COLO668 (cell line): ENCODE measurements around the gene CIROP.

Experiments used
- DNase-seq: peaks from one replicate; lab custom pipeline; 2025; ENCODE audit not compliant: unreplicated experiment; lab: John Stamatoyannopoulos, UW

The CIROP gene, protein sequence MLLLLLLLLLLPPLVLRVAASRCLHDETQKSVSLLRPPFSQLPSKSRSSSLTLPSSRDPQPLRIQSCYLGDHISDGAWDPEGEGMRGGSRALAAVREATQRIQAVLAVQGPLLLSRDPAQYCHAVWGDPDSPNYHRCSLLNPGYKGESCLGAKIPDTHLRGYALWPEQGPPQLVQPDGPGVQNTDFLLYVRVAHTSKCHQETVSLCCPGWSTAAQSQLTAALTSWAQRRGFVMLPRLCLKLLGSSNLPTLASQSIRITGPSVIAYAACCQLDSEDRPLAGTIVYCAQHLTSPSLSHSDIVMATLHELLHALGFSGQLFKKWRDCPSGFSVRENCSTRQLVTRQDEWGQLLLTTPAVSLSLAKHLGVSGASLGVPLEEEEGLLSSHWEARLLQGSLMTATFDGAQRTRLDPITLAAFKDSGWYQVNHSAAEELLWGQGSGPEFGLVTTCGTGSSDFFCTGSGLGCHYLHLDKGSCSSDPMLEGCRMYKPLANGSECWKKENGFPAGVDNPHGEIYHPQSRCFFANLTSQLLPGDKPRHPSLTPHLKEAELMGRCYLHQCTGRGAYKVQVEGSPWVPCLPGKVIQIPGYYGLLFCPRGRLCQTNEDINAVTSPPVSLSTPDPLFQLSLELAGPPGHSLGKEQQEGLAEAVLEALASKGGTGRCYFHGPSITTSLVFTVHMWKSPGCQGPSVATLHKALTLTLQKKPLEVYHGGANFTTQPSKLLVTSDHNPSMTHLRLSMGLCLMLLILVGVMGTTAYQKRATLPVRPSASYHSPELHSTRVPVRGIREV

GRCh38 chr14:23104591-23105347 lies at the start of gene CIROP:
Gene CIROP, minus strand, starts transcription at chr14:23104989. Its CDS starts 69 bp downstream, at chr14:23104920.
- no peak for DNase-seq

- DNase-seq: no peak
Measured at GRCh38 chr14:23153851-23154796, 49.3 kb upstream of the CIROP start.

DNA sequence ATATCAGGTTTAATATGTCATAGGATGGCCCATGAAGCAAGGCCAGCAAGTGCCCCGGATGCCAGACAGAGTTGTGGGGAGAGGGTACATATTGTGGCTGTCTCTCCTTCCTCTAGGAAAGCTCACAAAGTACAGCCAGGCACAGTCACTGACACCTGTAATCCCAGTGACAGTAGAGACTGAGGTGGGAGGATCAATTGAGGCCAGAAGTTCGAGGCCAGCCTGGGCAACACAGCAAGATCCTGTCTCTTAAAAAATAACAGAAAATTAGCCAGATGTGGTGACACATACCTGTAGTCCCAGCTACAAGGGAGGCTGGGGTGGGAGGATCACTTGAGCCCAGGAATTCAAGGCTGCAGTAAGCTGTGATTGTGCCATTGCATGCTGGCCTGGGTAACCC lies 46.6 kb upstream of the CIROP start:
- DNase-seq: no peak

DNA sequence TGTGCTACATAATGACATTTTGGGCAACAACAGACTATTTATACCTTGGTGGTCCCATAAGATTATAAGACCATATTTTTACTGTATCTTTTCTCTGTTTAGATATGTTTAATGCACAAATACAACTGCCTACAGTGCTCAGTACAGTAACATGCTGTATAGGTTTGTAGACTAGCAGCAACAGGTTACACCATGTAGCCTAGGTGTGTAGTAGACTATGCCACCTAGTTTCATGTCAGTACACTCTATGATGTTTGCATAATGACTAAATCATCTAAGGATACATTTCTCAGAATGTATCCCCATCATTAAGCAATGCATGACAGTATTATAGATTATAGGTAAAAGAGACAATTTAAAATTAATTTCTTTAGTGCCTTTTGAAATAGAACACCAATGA lies 45.0 kb upstream of the CIROP start:
- DNase-seq: no peak

GRCh38 chr14:23148591-23149249 lies 43.9 kb upstream of the CIROP start:
- no peak for DNase-seq

DNA sequence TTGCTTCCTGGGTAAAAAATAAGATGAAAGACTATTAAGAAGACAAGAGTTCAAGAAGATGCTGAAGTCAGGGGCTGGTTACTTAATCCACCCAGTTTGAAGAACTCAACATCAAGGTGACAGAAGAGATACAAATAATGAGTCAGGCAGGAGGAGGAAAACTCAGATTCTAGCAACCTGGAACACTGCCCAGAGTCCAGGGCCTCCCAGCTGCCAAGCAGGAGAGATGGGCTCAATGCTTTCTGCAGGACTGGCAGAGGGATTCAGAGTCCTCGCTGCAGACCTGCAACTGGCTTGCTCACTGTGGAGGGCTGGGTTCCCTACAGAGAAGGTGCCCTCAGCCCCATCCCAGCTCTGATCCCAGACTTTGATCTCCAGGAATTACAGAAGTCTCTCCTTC lies 42.9 kb upstream of the CIROP start:
- DNase-seq: no peak

GRCh38 chr14:23146980-23147379 lies 42.2 kb upstream of the CIROP start:
- DNase-seq: no peak

GRCh38 chr14:23146351-23146910 lies 41.6 kb upstream of the CIROP start:
- DNase-seq: no peak

DNA sequence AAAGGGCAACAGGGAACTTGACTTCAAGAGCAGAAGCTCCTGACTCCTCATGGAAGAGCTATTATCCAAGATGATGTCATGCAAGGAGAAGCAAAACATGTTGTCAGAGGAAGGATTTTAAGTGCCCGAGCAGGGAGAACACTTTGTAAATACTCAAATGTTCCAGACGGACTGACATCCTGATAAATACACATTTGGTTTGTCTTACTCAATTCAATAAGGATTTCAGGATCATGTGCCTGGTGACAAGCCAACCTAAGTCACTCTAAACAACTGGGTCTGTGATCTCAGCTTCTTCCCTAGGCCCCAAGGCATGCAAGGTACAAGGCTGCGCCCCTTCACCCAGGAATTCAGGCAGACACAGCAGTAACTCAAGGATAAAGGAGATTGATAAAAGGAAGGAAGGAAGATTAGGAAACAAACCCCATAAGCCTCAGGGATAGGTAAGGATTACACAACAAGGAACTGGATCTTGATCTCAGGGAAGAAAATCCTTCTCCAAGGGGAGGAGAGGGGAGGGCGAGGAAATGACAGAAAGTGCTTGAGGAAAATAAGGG lies 41.1 kb upstream of the CIROP start:
- DNase-seq: no peak

- no peak for DNase-seq
Measured at GRCh38 chr14:23143911-23144310, 39.1 kb upstream of the CIROP start.

DNA sequence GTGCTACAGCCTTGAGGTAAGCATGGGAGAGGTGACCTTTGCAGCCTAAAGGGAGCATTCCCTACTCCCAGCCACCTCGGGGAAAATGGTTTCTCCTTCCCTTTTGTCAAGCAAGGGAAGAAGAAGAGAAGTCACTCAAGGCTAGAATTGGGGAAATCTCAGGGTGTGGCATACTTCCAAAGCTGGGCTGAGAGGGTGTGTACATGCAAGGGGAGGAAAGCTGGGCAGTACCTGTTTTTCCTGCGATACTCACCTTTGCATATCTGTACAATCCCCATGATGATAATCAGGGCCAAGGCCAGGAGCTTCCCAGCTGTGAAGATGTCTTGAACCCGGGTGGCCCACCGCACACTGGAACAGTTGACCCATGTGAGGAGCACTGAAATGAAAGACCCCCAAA lies 38.0 kb upstream of the CIROP start:
- no peak for DNase-seq

GRCh38 chr14:23141706-23142444 lies 37.1 kb upstream of the CIROP start:
- DNase-seq: no peak

DNA sequence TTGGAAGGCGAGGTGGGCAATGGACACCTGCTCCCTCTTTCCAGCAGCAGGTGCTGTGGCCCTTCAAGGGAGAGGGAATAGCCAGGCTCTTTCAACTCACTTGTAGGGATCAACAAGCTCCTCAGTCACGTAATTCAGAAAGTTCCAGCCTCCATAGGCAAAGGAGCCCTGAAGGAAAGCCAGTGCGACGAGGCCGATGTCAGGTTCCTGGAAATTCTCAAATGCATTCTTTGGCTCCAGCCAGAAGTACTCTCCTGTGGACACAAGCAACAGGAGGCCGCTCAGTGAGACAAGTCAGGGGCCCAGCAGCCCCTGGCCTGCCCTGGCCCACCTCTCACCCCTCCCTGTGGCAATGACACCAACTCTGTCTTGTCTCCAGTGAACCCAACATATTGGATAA lies 35.6 kb upstream of the CIROP start:
- DNase-seq: no peak

DNA sequence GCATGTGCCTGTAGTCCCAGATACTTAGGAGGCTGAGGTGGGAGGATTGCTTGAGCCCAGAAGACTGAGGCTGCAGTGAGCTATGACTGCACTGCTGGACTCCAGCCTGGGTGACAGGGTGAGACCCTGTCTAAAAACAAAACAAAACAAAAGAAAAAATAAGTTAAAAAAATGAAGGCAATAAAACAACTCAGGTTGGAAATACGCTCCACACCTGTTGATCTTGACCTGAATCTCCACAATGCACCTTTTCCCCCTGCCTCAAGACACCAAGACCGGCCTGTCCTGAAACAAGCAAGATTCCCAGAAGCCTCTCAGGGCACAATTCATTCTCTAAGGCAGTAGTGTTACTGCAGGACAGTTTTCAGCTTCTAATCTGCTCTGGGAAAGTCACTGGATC lies 35.1 kb upstream of the CIROP start:
- no peak for DNase-seq

DNA sequence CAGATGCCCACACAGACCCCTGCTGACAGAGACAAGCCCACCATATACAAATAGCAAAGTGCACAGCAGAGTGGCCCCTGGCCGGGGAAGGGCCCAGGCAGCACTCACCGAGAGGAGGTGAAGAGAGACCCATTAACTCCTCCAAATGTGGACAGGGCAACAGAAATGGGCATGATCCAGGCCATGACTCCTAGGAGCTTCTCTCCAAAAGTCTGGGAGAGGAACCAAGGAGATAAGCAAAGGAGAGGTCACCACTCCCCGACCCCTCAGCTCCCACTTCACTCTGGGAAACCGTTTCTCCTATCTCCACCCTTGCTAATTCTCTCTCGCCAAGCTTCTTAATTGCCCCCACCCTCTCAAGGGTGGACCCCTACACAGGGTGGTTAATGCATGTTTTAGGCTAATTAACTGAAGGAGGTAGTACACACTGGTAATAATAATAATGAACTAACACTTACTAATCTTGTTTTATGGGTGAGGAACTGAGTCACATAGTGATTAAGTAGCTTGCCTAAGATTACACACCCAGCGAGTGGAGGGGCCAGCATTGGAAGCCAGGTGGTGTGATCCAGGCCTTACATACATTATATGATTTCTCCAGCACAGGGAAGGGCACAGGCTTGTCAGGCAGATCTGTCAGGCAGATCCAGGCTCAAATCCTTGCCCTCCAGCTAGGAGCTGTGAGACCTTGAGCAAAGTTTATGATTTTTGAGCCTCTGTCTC lies 33.2 kb upstream of the CIROP start:
- DNase-seq: no peak

GRCh38 chr14:23137192-23137812 lies 32.5 kb upstream of the CIROP start:
- no peak for DNase-seq

DNA sequence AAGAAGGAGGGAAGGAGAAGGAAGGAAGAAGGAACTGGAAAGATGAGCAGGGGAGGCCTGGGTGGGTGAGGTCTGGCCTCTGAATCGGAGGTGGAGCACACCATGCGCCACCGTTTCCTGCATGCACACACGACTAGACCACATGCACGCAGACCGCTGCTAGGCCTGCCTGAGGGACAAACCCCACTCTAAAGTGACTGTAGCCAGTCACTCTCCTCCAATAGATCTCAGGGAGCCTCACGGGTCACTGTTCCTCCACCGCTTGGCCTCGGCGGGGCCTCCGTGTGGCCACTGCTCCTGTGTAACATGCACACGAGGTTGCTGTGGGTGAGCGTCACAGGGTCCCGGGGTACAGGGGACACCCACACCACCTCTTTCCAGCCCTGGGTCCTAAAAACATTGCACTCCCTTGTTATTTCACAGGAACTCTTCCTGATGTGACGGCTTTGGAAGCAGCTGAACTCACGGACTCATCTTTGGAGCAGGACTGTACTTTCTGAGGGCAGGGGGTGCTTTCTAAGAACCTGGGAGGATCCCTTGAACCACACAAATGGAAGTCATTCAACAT lies 31.9 kb upstream of the CIROP start:
- no peak for DNase-seq
